Neuronal stem cell (in vitro differentiated cells): ENCODE measurements around the gene SHMT2.

ENCODE experiments used
- DNase-seq: peaks from one replicate; pipeline ENCODE4 v3.0.0-alpha.2; 2013; ENCODE audit warnings: low spot score
- H2AFZ ChIP-seq: one replicate; pipeline ENCODE4 v1.6.1; 2013; ENCODE audit warnings: mild to moderate bottlenecking, low read length, inconsistent platforms
- H2AK5ac ChIP-seq: 2 replicates; pipeline ENCODE4 v1.6.1; 2013; ENCODE audit warnings: low read depth, mild to moderate bottlenecking, inconsistent platforms, low read length, moderate library complexity, mixed read lengths
- H2BK120ac ChIP-seq: 2 replicates; pipeline ENCODE4 v1.6.1; 2013; ENCODE audit warnings: low read depth, mild to moderate bottlenecking, inconsistent platforms, low read length, moderate library complexity, mixed read lengths
- H2BK12ac ChIP-seq: one replicate; pipeline ENCODE4 v1.6.1; 2013; ENCODE audit warnings: low read length, inconsistent platforms
- H2BK15ac ChIP-seq: 2 replicates; pipeline ENCODE4 v1.6.1; 2013; ENCODE audit warnings: mild to moderate bottlenecking, low read length, inconsistent platforms, mixed read lengths
- H2BK5ac ChIP-seq: one replicate; pipeline ENCODE4 v1.6.1; 2013; ENCODE audit warnings: inconsistent platforms, mild to moderate bottlenecking, low read length, moderate library complexity
- H3K14ac ChIP-seq: one replicate; pipeline ENCODE4 v1.6.1; 2013; ENCODE audit warnings: low read length, inconsistent platforms
- H3K18ac ChIP-seq: 2 replicates; pipeline ENCODE4 v1.6.1; 2013; ENCODE audit warnings: low read length, inconsistent platforms
- H3K23ac ChIP-seq: 2 replicates; pipeline ENCODE4 v1.6.1; 2013; ENCODE audit warnings: low read depth, mild to moderate bottlenecking, mixed read lengths, low read length, inconsistent platforms; ENCODE audit not compliant: poor library complexity
- H3K27ac ChIP-seq: replicated peaks from 3 replicates; pipeline ENCODE4 v1.5.1; 2013; ENCODE audit warnings: low read length, inconsistent platforms
- H3K27me3 ChIP-seq, 3 experiments: 2 replicates each; pipeline ENCODE4 v1.6.1; 2013; ENCODE audit warnings: low read length in 3 of 3, mild to moderate bottlenecking in 2 of 3, inconsistent platforms in 1 of 3, low read depth in 1 of 3, mixed read lengths in 1 of 3, moderate library complexity in 1 of 3; ENCODE audit not compliant: control insufficient read depth in 3 of 3, insufficient read depth in 3 of 3
- H3K36me3 ChIP-seq, 2 donors: replicated peaks in 1 of 2; 2 replicates each; pipeline ENCODE4 v1.6.1; 2013; ENCODE audit warnings: low read length in 2 of 2; ENCODE audit not compliant: control insufficient read depth in 2 of 2, insufficient read depth in 2 of 2
- H3K4ac ChIP-seq: 2 replicates; pipeline ENCODE4 v1.6.1; 2013; ENCODE audit warnings: inconsistent platforms, mild to moderate bottlenecking, low read length, moderate library complexity
- H3K4me1 ChIP-seq, 2 donors: 1 replicate in 1 of 2; 2 replicates in 1 of 2; pipeline ENCODE4 v1.6.1; 2013; ENCODE audit warnings: low read length in 2 of 2, low read depth in 1 of 2; ENCODE audit not compliant: control insufficient read depth in 2 of 2, insufficient read depth in 1 of 2
- H3K4me2 ChIP-seq: one replicate; pipeline ENCODE4 v1.6.1; 2013; ENCODE audit warnings: mild to moderate bottlenecking, low read length, inconsistent platforms; ENCODE audit not compliant: insufficient read depth, poor library complexity, severe bottlenecking
- H3K4me3 ChIP-seq, 2 donors: 2 replicates each; pipeline ENCODE4 v1.5.1; 2013; ENCODE audit warnings: low read length in 2 of 2, mild to moderate bottlenecking in 2 of 2, inconsistent platforms in 1 of 2, moderate library complexity in 1 of 2
- H3K79me1 ChIP-seq: one replicate; pipeline ENCODE4 v1.6.1; 2013; ENCODE audit warnings: low read depth, mild to moderate bottlenecking, inconsistent platforms, low read length, moderate library complexity
- H3K9ac ChIP-seq: one replicate; pipeline ENCODE4 v1.6.1; 2013; ENCODE audit warnings: mild to moderate bottlenecking, low read depth, low read length, inconsistent platforms; ENCODE audit not compliant: poor library complexity
- H3K9me3 ChIP-seq, 2 donors: replicated peaks in 1 of 2; 2 replicates each; pipeline versions ENCODE3 to v1.6.1; 2013; ENCODE audit warnings: low read length in 2 of 2, mild to moderate bottlenecking in 2 of 2, inconsistent platforms in 1 of 2, low read depth in 1 of 2, mixed read lengths in 1 of 2, moderate library complexity in 1 of 2; ENCODE audit not compliant: control insufficient read depth in 2 of 2, insufficient read depth in 1 of 2
- H4K8ac ChIP-seq: one replicate; pipeline ENCODE4 v1.6.1; 2013; ENCODE audit warnings: low read depth, mild to moderate bottlenecking, inconsistent platforms, low read length, moderate library complexity
- H4K91ac ChIP-seq: one replicate; pipeline ENCODE4 v1.6.1; 2013; ENCODE audit warnings: low read length, low read depth, mild to moderate bottlenecking, inconsistent platforms; ENCODE audit not compliant: poor library complexity
- WGBS, 2 donors: extraction: QIAGEN DNeasy Blood & Tissue Kit; methylation state at CpG; one replicate each; pipeline ENCODE4 v1.1.7; 2013; ENCODE audit warnings: missing lambda C conversion rate in 2 of 2, mixed read lengths in 1 of 2; ENCODE audit not compliant: insufficient read length in 2 of 2, insufficient replicate concordance in 1 of 2; ENCODE audit errors: extremely low coverage in 2 of 2; 5-methylcytosine and 5-hydroxymethylcytosine counted together

The SHMT2 gene

GRCh38 chr12:57214398-57214781 is 15.1 kb upstream of the SHMT2 start:
- no peak overlapping the region for H2BK15ac ChIP-seq
- H2BK120ac ChIP-seq = no peak overlapping the region
- H3K4me3 ChIP-seq = no peak overlapping the region
- no peak overlapping the region for H3K4me2 ChIP-seq
- no peak overlapping the region for H2BK5ac ChIP-seq
- no peak overlapping the region for H2AK5ac ChIP-seq
- no peak overlapping the region for H3K27ac ChIP-seq
- H4K8ac ChIP-seq = no peak overlapping the region
- no peak overlapping the region for H4K91ac ChIP-seq
- peaks cover 13 to 27% of the 10 kb centered on the region in 2 donors for H3K4me1 ChIP-seq
- DNase-seq = peak; percentile 65
- H3K27me3 ChIP-seq = peaks cover 31 to 57% (median 48%) of the 10 kb centered on the region in 3 experiments
- H3K79me1 ChIP-seq = no peaks in the 10 kb centered on the region
- no peaks in the 10 kb centered on the region for H3K9me3 ChIP-seq
- H3K23ac ChIP-seq = peak overlapping the region; percentile 62
- no peak overlapping the region for H2BK12ac ChIP-seq
- no peak overlapping the region for H3K14ac ChIP-seq
- H3K4ac ChIP-seq = no peak overlapping the region
- H2AFZ ChIP-seq = no peak overlapping the region
- no CpG with 5 or more reads among the region's 14 CpGs for WGBS, 2 donors
- peak overlapping the region; percentile 15 for H3K18ac ChIP-seq
- H3K9ac ChIP-seq = no peak overlapping the region
- peaks cover 23 to 42% of the 10 kb centered on the region in 2 donors for H3K36me3 ChIP-seq

- no CpG with 5 or more reads among the region's 11 CpGs for WGBS, 2 donors
- no peak overlapping the region for H4K91ac ChIP-seq
- peak overlapping the region; percentile 62 for H3K23ac ChIP-seq
- H3K36me3 ChIP-seq = peaks cover 16 to 36% of the 10 kb centered on the region in 2 donors
- H2BK12ac ChIP-seq = no peak overlapping the region
- no peaks in the 10 kb centered on the region for H3K79me1 ChIP-seq
- no peak overlapping the region for H4K8ac ChIP-seq
- H3K4ac ChIP-seq = no peak overlapping the region
- no peak overlapping the region for H2AFZ ChIP-seq
- H3K4me3 ChIP-seq = no peak overlapping the region
- no peaks in the 10 kb centered on the region for H3K9me3 ChIP-seq
- peak overlapping the region; percentile 70 for H2BK15ac ChIP-seq
- H3K9ac ChIP-seq = no peak overlapping the region
- peaks cover 20 to 33% of the 10 kb centered on the region in 2 donors for H3K4me1 ChIP-seq
- peaks cover 35 to 64% (median 55%) of the 10 kb centered on the region in 3 experiments for H3K27me3 ChIP-seq
- no peak overlapping the region for H2BK5ac ChIP-seq
- no peak overlapping the region for H2BK120ac ChIP-seq
- no peak overlapping the region for H3K27ac ChIP-seq
- no peak overlapping the region for H3K4me2 ChIP-seq
- no peak overlapping the region for H2AK5ac ChIP-seq
- H3K14ac ChIP-seq = no peak overlapping the region
- no peak for DNase-seq
- no peak overlapping the region for H3K18ac ChIP-seq
Observed at GRCh38 chr12:57215065-57215464, 14.4 kb upstream of the SHMT2 start.

GRCh38 chr12:57215668-57216013 is 13.9 kb upstream of the SHMT2 start:
- Histone ChIP-seq H3K4me2 (no peak overlapping the region), H3K9me3 (no peaks in the 10 kb centered on the region), H3K27ac (no peak overlapping the region), H3K36me3 (peaks cover 12 to 30% of the 10 kb centered on the region in 2 donors), H2BK12ac (no peak overlapping the region), H4K8ac (no peak overlapping the region), H3K79me1 (no peaks in the 10 kb centered on the region), H3K9ac (no peak overlapping the region), H3K4me3 (no peak overlapping the region), H2BK120ac (no peak overlapping the region), H2AK5ac (no peak overlapping the region), H3K27me3 (peaks cover 37 to 70% (median 59%) of the 10 kb centered on the region in 3 experiments), H3K4me1 (peaks cover 22 to 35% of the 10 kb centered on the region in 2 donors), H2BK5ac (no peak overlapping the region), H2BK15ac (peak overlapping the region; percentile 70), H4K91ac (no peak overlapping the region), H3K23ac (peak overlapping the region; percentile 21), H3K4ac (no peak overlapping the region), H3K18ac (peak overlapping the region; percentile 50), H3K14ac (no peak overlapping the region), H2AFZ (peak overlapping the region; percentile 50)
- no peak for DNase-seq
- WGBS, 2 donors = no CpG with 5 or more reads among the region's 7 CpGs

- Histone ChIP-seq H3K4ac (no peak within 1 kb of the TSS), H3K27me3 (peaks cover 42 to 76% (median 65%) of the 10 kb centered on the region in 3 experiments), H3K18ac (peak within 1 kb of the TSS; percentile 71), H3K14ac (peak within 1 kb of the TSS; percentile 44), H4K8ac (no peak within 1 kb of the TSS), H3K36me3 (peaks cover 7 to 24% of the 10 kb centered on the region in 2 donors), H2BK12ac (peak within 1 kb of the TSS; percentile 4), H3K4me3 (peak within 1 kb of the TSS; percentile 29 to 65), H3K9ac (peak within 1 kb of the TSS; percentile 81), H2BK15ac (peak within 1 kb of the TSS; percentile 33), H3K23ac (peak within 1 kb of the TSS; percentile 98), H4K91ac (no peak within 1 kb of the TSS), H3K9me3 (no peaks in the 10 kb centered on the region), H3K27ac (no peak within 1 kb of the TSS), H2AK5ac (peak within 1 kb of the TSS; percentile 60), H3K79me1 (no peaks in the 10 kb centered on the region), H2AFZ (peak within 1 kb of the TSS; percentile 83), H2BK120ac (no peak within 1 kb of the TSS), H3K4me2 (peak within 1 kb of the TSS; percentile 92), H2BK5ac (no peak within 1 kb of the TSS), H3K4me1 (peaks cover 27 to 35% of the 10 kb centered on the region in 2 donors)
- DNase-seq = no peak
- no CpG with 5 or more reads among the region's 102 CpGs for WGBS, 2 donors
Observed at GRCh38 chr12:57216014-57216911, 13.2 kb upstream of the SHMT2 start, which contains the start of gene NXPH4. TSS of gene NXPH4 (plus strand) at chr12:57216794. CDS start at chr12:57216970, 176 bp downstream.
